ENCODE data around the gene CARHSP1.

Gene CARHSP1

GRCh38 chr16:8867932-8868415 lies 832 bp downstream of the CARHSP1 start:
- peaks cover 54% of the 10 kb centered on the region for H3K4me1 Mint-ChIP-seq (ENCODE audit: low read depth)
- no peaks in the 10 kb centered on the region for H3K27me3 Mint-ChIP-seq
- H3K4me3 Mint-ChIP-seq = peak overlapping the region; percentile 99
- no peaks in the 10 kb centered on the region for H3K9me3 Mint-ChIP-seq
- peaks cover 7% of the 10 kb centered on the region for H3K36me3 Mint-ChIP-seq (ENCODE audit: low read depth)
- H3K27ac Mint-ChIP-seq = peak overlapping the region; percentile 95

- peaks cover 54% of the 10 kb centered on the region for H3K4me1 Mint-ChIP-seq (ENCODE audit: low read depth)
- no peaks in the 10 kb centered on the region for H3K9me3 Mint-ChIP-seq
- no peaks in the 10 kb centered on the region for H3K27me3 Mint-ChIP-seq
- peak overlapping the region; percentile 99 for H3K4me3 Mint-ChIP-seq
- peak overlapping the region; percentile 95 for H3K27ac Mint-ChIP-seq
- peaks cover 7% of the 10 kb centered on the region for H3K36me3 Mint-ChIP-seq (ENCODE audit: low read depth)
Measured at GRCh38 chr16:8867216-8867931, 1.4 kb downstream of the CARHSP1 start.

- H3K27ac Mint-ChIP-seq = peak overlapping the region; percentile 95
- H3K27me3 Mint-ChIP-seq = no peaks in the 10 kb centered on the region
- H3K36me3 Mint-ChIP-seq (ENCODE audit: low read depth) = peaks cover 9% of the 10 kb centered on the region
- peak overlapping the region; percentile 99 for H3K4me3 Mint-ChIP-seq
- H3K9me3 Mint-ChIP-seq = no peaks in the 10 kb centered on the region
- peaks cover 54% of the 10 kb centered on the region for H3K4me1 Mint-ChIP-seq (ENCODE audit: low read depth)
Measured at GRCh38 chr16:8866884-8867215, 2.0 kb downstream of the CARHSP1 start.

- Mint-ChIP-seq H3K4me3 (peak overlapping the region; percentile 39), H3K27me3 (no peaks in the 10 kb centered on the region), H3K27ac (no peak overlapping the region), H3K36me3 (ENCODE audit: low read depth) (peaks cover 9% of the 10 kb centered on the region), H3K4me1 (ENCODE audit: low read depth) (peaks cover 53% of the 10 kb centered on the region), H3K9me3 (no peaks in the 10 kb centered on the region)
Measured at GRCh38 chr16:8866118-8866883, 2.5 kb downstream of the CARHSP1 start.

GRCh38 chr16:8865145-8865882 lies 3.5 kb downstream of the CARHSP1 start:
- Mint-ChIP-seq H3K9me3 (no peaks in the 10 kb centered on the region), H3K27ac (peak overlapping the region; percentile 31), H3K4me1 (ENCODE audit: low read depth) (peaks cover 45% of the 10 kb centered on the region), H3K27me3 (no peaks in the 10 kb centered on the region), H3K36me3 (ENCODE audit: low read depth) (peaks cover 9% of the 10 kb centered on the region), H3K4me3 (no peak overlapping the region)

- no peak overlapping the region for H3K4me3 Mint-ChIP-seq
Measured at GRCh38 chr16:8864480-8865110, 4.2 kb downstream of the CARHSP1 start.

GRCh38 chr16:8863594-8864424 lies 5.0 kb downstream of the CARHSP1 start:
- Mint-ChIP-seq H3K4me3 (no peak overlapping the region), H3K27me3 (no peaks in the 10 kb centered on the region), H3K9me3 (no peaks in the 10 kb centered on the region), H3K4me1 (ENCODE audit: low read depth) (peaks cover 34% of the 10 kb centered on the region), H3K27ac (peak overlapping the region; percentile 65), H3K36me3 (ENCODE audit: low read depth) (peaks cover 12% of the 10 kb centered on the region)

More at GRCh38 chr16:8864480-8865110, 4.2 kb downstream of the CARHSP1 start:
- Mint-ChIP-seq H3K4me1 (ENCODE audit: low read depth) (peaks cover 40% of the 10 kb centered on the region), H3K27ac (peak overlapping the region; percentile 65), H3K9me3 (no peaks in the 10 kb centered on the region), H3K27me3 (no peaks in the 10 kb centered on the region), H3K36me3 (ENCODE audit: low read depth) (peaks cover 9% of the 10 kb centered on the region)

GRCh38 chr16:8862309-8863130 lies 6.3 kb downstream of the CARHSP1 start:
- Mint-ChIP-seq H3K27me3 (no peaks in the 10 kb centered on the region), H3K4me3 (no peak overlapping the region), H3K9me3 (no peaks in the 10 kb centered on the region), H3K27ac (peak overlapping the region; percentile 71), H3K36me3 (ENCODE audit: low read depth) (peaks cover 15% of the 10 kb centered on the region), H3K4me1 (ENCODE audit: low read depth) (peaks cover 29% of the 10 kb centered on the region)

- peaks cover 24% of the 10 kb centered on the region for H3K4me1 Mint-ChIP-seq (ENCODE audit: low read depth)
- no peaks in the 10 kb centered on the region for H3K27me3 Mint-ChIP-seq
- no peak overlapping the region for H3K4me3 Mint-ChIP-seq
- H3K36me3 Mint-ChIP-seq (ENCODE audit: low read depth) = peaks cover 14% of the 10 kb centered on the region
- peak overlapping the region; percentile 71 for H3K27ac Mint-ChIP-seq
- no peaks in the 10 kb centered on the region for H3K9me3 Mint-ChIP-seq
Measured at GRCh38 chr16:8861563-8862308, 7.1 kb downstream of the CARHSP1 start.

- Mint-ChIP-seq H3K9me3 (no peaks in the 10 kb centered on the region), H3K27ac (peak overlapping the region; percentile 72), H3K36me3 (ENCODE audit: low read depth) (peaks cover 25% of the 10 kb centered on the region), H3K4me3 (no peak overlapping the region), H3K4me1 (ENCODE audit: low read depth) (peaks cover 18% of the 10 kb centered on the region), H3K27me3 (no peaks in the 10 kb centered on the region)
Measured at GRCh38 chr16:8859913-8860881, 8.6 kb downstream of the CARHSP1 start.

GRCh38 chr16:8858994-8859912 lies 9.6 kb downstream of the CARHSP1 start:
- peak overlapping the region; percentile 59 for H3K27ac Mint-ChIP-seq
- H3K27me3 Mint-ChIP-seq = no peaks in the 10 kb centered on the region
- no peak overlapping the region for H3K4me3 Mint-ChIP-seq
- H3K9me3 Mint-ChIP-seq = no peaks in the 10 kb centered on the region
- H3K4me1 Mint-ChIP-seq (ENCODE audit: low read depth) = peaks cover 14% of the 10 kb centered on the region
- peaks cover 30% of the 10 kb centered on the region for H3K36me3 Mint-ChIP-seq (ENCODE audit: low read depth)

Measured in stimulated activated naive CD8-positive, alpha-beta T cell treated with anti-CD3 and anti-CD28 coated beads, Interleukin-15, Interleukin-2, amounts not matched to agents 100 ng/mL and 50 ng/mL, for 24 hours (primary cell).